ENCODE results near the gene ACOXL. TPM values are rescaled to one million over a fixed set of nuclear protein-coding genes. Genes with fewer than 3 reads are reported as not detected.

Gene ACOXL
- total RNA-seq, 2 experiments from 2014 or later = not detected

DNA sequence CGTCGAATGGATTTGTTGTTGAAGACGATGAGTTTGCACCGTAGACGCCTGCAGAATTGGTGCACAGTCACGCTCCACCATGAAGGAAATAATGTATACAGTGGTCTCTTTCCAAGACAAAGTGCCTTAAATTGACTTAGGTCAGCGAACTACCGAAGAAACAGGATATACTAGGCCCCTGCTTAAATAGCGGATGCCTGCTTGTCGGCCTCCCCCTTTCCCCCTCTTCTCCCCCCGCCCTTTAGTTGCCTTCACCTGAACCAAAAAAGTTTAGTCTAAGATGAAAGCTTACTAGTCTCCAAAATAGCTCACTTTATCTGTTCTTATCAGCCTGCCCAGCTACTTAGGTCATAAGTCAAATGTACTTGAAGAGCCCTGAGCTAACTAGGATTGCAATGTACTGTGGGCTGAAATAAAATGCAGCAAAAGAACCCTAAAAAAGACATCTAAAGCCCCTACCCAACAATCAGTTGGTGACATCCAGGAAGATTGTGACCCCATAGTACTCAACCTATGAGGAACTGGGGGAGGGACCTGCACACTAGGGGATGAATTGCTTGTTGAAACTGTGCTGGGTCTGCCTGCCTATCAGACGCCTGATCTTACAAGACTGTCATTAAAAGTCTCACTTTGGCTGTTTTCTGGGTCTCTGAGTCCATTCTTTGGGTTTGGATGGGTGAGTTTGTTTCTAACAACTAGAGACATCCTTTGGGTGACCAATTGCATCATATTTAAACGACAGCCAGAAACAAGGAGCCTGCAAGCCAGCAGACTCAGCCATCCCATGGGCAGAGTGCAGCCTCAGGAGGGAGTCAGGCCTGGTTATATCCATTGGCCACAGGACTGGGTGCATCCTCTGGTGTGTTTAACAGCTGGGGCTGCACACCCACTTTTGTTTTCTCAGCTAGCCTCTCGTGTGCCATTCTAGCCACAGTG lies 14.5 kb downstream of the ACOXL start:
- H3K36me3 Mint-ChIP-seq (ENCODE audit: low read depth) = no peaks in the 10 kb centered on the region
- Histone ChIP-seq H3K4me3 (ENCODE audit: low read length) (no peak overlapping the region), H3K9me3 (ENCODE audit: control insufficient read depth in 1 of 2, insufficient read depth in 1 of 2, low read length in 2 of 2) (no peaks in the 10 kb centered on the region), H3K27ac (ENCODE audit: low read depth in 1 of 2, low read length in 2 of 2) (no peak overlapping the region), H3K36me3 (ENCODE audit: insufficient read depth, low read length) (no peaks in the 10 kb centered on the region), H3K4me1 (ENCODE audit: insufficient read depth, low read length) (peaks cover 20% of the 10 kb centered on the region), H3K27me3 (ENCODE audit: control insufficient read depth in 1 of 2, insufficient read depth in 2 of 2, low read length in 2 of 2) (peaks cover 6% of the 10 kb centered on the region in 2 experiments)
- no peaks in the 10 kb centered on the region for H3K9me3 Mint-ChIP-seq
- peaks cover 15% of the 10 kb centered on the region for H3K4me1 Mint-ChIP-seq (ENCODE audit: low read depth)
- ATAC-seq (ENCODE audit: poor library complexity) (no peak), DNase-seq (no peak)
- TF ChIP-seq, protein P1, sequence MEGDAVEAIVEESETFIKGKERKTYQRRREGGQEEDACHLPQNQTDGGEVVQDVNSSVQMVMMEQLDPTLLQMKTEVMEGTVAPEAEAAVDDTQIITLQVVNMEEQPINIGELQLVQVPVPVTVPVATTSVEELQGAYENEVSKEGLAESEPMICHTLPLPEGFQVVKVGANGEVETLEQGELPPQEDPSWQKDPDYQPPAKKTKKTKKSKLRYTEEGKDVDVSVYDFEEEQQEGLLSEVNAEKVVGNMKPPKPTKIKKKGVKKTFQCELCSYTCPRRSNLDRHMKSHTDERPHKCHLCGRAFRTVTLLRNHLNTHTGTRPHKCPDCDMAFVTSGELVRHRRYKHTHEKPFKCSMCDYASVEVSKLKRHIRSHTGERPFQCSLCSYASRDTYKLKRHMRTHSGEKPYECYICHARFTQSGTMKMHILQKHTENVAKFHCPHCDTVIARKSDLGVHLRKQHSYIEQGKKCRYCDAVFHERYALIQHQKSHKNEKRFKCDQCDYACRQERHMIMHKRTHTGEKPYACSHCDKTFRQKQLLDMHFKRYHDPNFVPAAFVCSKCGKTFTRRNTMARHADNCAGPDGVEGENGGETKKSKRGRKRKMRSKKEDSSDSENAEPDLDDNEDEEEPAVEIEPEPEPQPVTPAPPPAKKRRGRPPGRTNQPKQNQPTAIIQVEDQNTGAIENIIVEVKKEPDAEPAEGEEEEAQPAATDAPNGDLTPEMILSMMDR (IDR thresholded peaks at IDR 0.05) = no peak
- no peak overlapping the region for H3K4me3 Mint-ChIP-seq
- intact Hi-C loops (cut with DNase I, micrococcal nuclease) = loop anchor here in 1 of 2 experiments (5.0 kb wide), 1 partner anchor 70 kb away; the partner anchor contains the start of gene BUB1
- ChIA-PET POLR2A (no interaction called here), CTCF (no interaction called here)
- peaks cover 42% of the 10 kb centered on the region for H3K27me3 Mint-ChIP-seq
- no peak overlapping the region for H3K27ac Mint-ChIP-seq

DNA sequence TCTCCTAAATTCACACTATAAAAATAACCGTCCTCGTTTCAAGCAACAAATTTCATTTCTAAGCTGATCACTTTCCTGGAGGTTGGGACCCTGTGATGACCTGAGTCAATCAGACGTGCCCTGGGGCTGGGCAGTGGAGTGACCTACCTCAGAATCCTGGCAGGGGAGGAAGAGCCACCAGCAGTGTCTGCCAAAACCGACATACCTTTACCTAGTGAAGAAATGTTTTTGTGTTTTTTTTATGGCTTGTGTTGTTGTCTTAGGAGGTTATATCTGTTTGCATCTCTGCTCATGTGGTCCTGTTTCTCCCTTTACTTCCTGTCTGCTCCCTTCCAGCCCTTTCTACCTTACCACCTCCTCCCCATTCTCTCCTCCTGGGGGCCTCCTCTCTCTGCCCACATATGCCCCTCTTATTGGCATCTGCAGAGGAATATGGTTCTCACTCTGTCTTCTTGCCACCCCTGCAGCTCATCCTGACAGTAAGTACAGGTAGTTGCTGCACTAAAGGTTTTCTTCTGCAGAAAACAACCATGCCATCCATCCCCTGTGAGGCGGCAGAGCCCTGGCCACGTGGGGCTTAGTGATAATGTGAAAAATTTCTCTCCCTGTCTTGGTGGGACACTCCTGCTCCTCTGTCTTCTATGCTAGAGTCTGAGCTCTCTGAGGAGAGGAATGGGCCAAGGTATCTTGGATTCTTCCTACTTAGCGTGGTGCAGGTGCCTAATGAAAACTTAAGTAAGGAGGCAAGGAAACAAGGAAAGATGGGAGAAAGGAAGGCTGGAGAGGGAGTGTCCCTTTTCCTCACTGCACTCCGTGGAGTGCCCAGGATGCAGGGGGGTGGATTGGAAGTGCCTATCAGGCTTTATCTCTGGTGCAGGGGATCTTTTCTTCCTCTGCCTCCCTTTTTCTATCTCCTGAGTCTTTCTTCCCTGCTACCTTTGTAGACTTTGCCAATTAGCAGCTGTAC lies 15.4 kb downstream of the ACOXL start:
- Mint-ChIP-seq H3K27me3 (peaks cover 34% of the 10 kb centered on the region), H3K36me3 (ENCODE audit: low read depth) (no peaks in the 10 kb centered on the region), H3K9me3 (no peaks in the 10 kb centered on the region), H3K4me1 (ENCODE audit: low read depth) (peaks cover 15% of the 10 kb centered on the region), H3K27ac (peak overlapping the region; percentile 25), H3K4me3 (peak overlapping the region; percentile 43)
- intact Hi-C loops (cut with DNase I, micrococcal nuclease) = loop anchor here in 1 of 2 experiments (5.0 kb wide), 1 partner anchor 71 kb away; the partner anchor contains the start of gene BUB1
- H3K4me1 ChIP-seq (ENCODE audit: insufficient read depth, low read length) = peaks cover 20% of the 10 kb centered on the region
- H3K9me3 ChIP-seq (ENCODE audit: control insufficient read depth in 1 of 2, insufficient read depth in 1 of 2, low read length in 2 of 2) = no peaks in the 10 kb centered on the region
- H3K36me3 ChIP-seq (ENCODE audit: insufficient read depth, low read length) = no peaks in the 10 kb centered on the region
- peaks cover 0 to 6% of the 10 kb centered on the region in 2 experiments for H3K27me3 ChIP-seq (ENCODE audit: control insufficient read depth in 1 of 2, insufficient read depth in 2 of 2, low read length in 2 of 2)
- peak in 1 of 14 experiments; percentile 4 for DNase-seq
- peak overlapping the region; percentile 21 for H3K4me3 ChIP-seq (ENCODE audit: low read length)
- TF ChIP-seq, protein P1 (IDR thresholded peaks at IDR 0.05) = no peak
- ATAC-seq (ENCODE audit: poor library complexity) = no peak
- CTCF ChIA-PET = no interaction called here
- POLR2A ChIA-PET = interaction anchor here (1.2 kb wide), 1 partner anchor 69 kb away, joined by 7 read pairs; no protein-coding TSS in a partner anchor
- no peak overlapping the region for H3K27ac ChIP-seq (ENCODE audit: low read depth in 1 of 2, low read length in 2 of 2)

DNA sequence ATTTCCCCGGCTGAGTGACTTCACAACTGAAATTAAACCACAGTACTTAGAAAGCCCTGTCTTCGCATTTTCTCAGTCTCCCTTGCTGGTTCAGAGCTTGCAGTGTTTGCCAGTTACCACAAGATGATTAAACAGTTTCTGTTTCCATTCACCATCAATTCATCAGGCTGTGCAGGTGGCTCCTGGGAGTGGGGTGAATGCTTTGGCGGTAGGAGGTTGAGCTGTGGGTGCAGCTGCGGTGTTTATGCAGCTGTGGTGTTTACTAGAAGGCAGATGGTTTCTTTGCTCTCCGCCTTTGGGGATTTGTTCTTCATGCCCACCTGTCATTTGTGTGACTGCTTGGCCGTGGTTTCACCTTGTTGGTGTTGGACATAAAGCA lies 16.1 kb downstream of the ACOXL start:
- Mint-ChIP-seq H3K36me3 (ENCODE audit: low read depth) (no peaks in the 10 kb centered on the region), H3K4me1 (ENCODE audit: low read depth) (peaks cover 15% of the 10 kb centered on the region), H3K4me3 (peak overlapping the region; percentile 43), H3K9me3 (no peaks in the 10 kb centered on the region), H3K27ac (peak overlapping the region; percentile 25), H3K27me3 (peaks cover 32% of the 10 kb centered on the region)
- peak overlapping the region; percentile 21 for H3K4me3 ChIP-seq (ENCODE audit: low read length)
- DNase-seq = peak in 13 of 14 experiments; percentile 5 to 67 (median 23)
- H3K27ac ChIP-seq (ENCODE audit: low read depth in 1 of 2, low read length in 2 of 2) = no peak overlapping the region
- POLR2A ChIA-PET = interaction anchor here (0.7 to 1.2 kb wide), 2 partner anchors 69 to 71 kb away, joined by 3 to 7 read pairs; partner anchors contain the start of gene BUB1
- ATAC-seq (ENCODE audit: poor library complexity) = peak; percentile 87
- H3K9me3 ChIP-seq (ENCODE audit: control insufficient read depth in 1 of 2, insufficient read depth in 1 of 2, low read length in 2 of 2) = no peaks in the 10 kb centered on the region
- H3K4me1 ChIP-seq (ENCODE audit: insufficient read depth, low read length) = peaks cover 20% of the 10 kb centered on the region
- TF ChIP-seq, protein P1 (IDR thresholded peaks at IDR 0.05) = no peak
- no peaks in the 10 kb centered on the region for H3K36me3 ChIP-seq (ENCODE audit: insufficient read depth, low read length)
- peaks cover 0 to 3% of the 10 kb centered on the region in 2 experiments for H3K27me3 ChIP-seq (ENCODE audit: control insufficient read depth in 1 of 2, insufficient read depth in 2 of 2, low read length in 2 of 2)
- intact Hi-C loops (cut with DNase I, micrococcal nuclease) = loop anchor here in 1 of 2 experiments (5.0 kb wide), 1 partner anchor 71 kb away; the partner anchor contains the start of gene BUB1
- CTCF ChIA-PET = no interaction called here

All from CD4-positive, alpha-beta T cell (primary cell).